ENCODE results near the gene MAP2K5. TPM values are rescaled to one million over a fixed set of nuclear protein-coding genes. Genes with fewer than 3 reads are reported as not detected.

The MAP2K5 gene
- polyA plus RNA-seq, 2 of the 4 experiments (the other 2 are of a cell fraction), result 7.8 to 11.0 TPM

DNA sequence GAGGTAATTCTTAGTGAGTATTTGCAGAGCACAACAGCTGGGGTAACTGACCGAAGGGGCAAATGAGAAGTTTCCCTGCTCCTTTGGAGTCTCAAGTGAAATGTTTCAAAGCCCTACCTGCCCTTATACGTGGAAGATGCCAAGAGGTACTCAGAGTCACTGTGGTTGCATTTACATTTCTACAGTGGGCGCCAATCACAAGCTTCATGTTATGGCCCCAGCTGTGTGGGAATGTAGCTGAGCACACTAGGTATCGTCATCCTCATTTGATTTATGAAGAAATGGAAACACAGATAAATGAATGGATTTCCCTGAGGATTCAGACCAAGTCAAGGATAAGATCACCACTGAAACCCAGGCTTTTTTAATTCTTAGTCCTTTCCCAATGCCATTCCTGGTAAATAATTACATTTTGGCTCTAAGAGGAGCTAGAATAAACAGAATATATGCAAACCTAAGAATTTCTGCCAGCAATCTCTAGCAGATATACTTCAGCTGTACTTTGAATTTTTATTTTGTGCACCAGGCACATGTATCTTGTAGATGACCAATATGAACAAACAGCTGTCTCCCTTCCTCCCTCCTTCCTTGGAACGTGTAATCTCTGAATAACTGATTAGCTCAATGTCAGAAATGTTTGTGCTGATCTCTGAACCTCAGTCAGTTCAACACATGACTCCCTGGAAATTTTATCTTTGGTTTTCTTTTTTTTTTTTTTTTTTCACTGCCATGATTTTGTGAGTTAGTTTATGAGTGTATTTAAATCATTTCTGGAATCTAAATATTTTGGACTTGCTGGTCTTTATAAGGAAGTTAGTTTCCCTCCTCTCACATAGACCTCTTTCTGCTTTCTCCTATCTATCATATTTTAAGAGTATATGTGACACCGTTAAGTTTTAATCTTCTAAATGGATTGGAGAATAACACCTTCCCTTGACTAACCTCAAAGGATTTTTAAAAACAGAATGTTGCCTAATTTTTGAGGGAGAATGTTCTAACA, 69.2 kb downstream of the MAP2K5 start:
- H3K4me3 ChIP-seq, result no peak overlapping the region
- H3K9me3 ChIP-seq, result no peaks in the 10 kb centered on the region
- 85% methylated on average over 6 of the region's 6 CpGs for WGBS (ENCODE audit: missing lambda C conversion rate)
- TF ChIP-seq KDM5A (IDR thresholded peaks at IDR 0.05), result no peak
- H3K4me2 ChIP-seq, result no peak overlapping the region
- DNase-seq (ENCODE audit: low read depth in 1 of 2, low spot score in 1 of 2), result no peak
- ChIA-PET CTCF (interaction anchor here (0.6 to 1.0 kb wide), 5 partner anchors 13 to 153 kb away, joined by 3 to 4 read pairs (median 3); no protein-coding TSS in a partner anchor), POLR2A (no interaction called here)
- H3K27ac ChIP-seq, result no peak overlapping the region
- H3K4me1 ChIP-seq, result no peaks in the 10 kb centered on the region; the same call in 2 of the 3 replicates
- ATAC-seq, result no peak
- FAIRE-seq, result peak; percentile 28

DNA sequence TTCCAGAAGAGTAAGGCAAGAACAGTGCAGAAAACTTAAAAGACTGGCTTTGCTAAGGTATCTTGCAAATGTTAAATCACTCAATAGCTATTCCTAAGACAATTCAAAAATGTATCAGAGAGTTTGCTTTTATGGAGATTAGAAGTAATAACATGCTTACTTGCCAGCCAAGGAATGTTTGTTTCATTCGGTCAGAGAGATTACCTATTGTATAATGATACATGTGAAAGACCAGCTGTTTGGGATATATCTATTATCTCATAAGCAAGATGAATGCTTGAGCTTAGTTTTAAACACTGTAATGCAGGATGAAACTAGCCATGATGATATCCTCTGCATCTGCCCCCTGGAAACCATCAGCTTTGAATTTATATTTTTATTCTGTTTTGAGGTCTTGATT, 70.7 kb downstream of the MAP2K5 start:
- Histone ChIP-seq H3K27ac (no peak overlapping the region), H3K9me3 (no peaks in the 10 kb centered on the region), H3K4me1 (no peaks in the 10 kb centered on the region; the same call in 2 of the 3 replicates), H3K4me2 (no peak overlapping the region), H3K4me3 (no peak overlapping the region)
- FAIRE-seq (peak; percentile 23), ATAC-seq (no peak), DNase-seq (ENCODE audit: low read depth in 1 of 2, low spot score in 1 of 2) (no peak)
- no peak for TF ChIP-seq MAZ (IDR thresholded peaks at IDR 0.05; ENCODE audit: borderline replicate concordance, low read depth, low read length)
- TF ChIP-seq, protein P1, sequence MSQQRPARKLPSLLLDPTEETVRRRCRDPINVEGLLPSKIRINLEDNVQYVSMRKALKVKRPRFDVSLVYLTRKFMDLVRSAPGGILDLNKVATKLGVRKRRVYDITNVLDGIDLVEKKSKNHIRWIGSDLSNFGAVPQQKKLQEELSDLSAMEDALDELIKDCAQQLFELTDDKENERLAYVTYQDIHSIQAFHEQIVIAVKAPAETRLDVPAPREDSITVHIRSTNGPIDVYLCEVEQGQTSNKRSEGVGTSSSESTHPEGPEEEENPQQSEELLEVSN (IDR thresholded peaks at IDR 0.05; ENCODE audit: borderline replicate concordance, low read depth), result no peak
- no peak for TF ChIP-seq ESRRA (IDR thresholded peaks at IDR 0.05; ENCODE audit: borderline replicate concordance, low read length)
- TF ChIP-seq, protein P2, sequence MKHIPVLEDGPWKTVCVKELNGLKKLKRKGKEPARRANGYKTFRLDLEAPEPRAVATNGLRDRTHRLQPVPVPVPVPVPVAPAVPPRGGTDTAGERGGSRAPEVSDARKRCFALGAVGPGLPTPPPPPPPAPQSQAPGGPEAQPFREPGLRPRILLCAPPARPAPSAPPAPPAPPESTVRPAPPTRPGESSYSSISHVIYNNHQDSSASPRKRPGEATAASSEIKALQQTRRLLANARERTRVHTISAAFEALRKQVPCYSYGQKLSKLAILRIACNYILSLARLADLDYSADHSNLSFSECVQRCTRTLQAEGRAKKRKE (CRISPR knock-in tag; IDR thresholded peaks at IDR 0.05; ENCODE audit: low read depth), result no peak
- TF ChIP-seq EHMT2 (IDR thresholded peaks at IDR 0.05; ENCODE audit: low read depth), result no peak
- no peak for TF ChIP-seq CBX8 (IDR thresholded peaks at IDR 0.05)
- TF ChIP-seq RAD21 (conservative IDR thresholded peaks at IDR 0.05 in 1 of 2, IDR thresholded peaks at IDR 0.05 in 1 of 2), result no peak
- no peak for TF ChIP-seq NFE2L2 (conservative IDR thresholded peaks at IDR 0.05; ENCODE audit: low read length)
- TF ChIP-seq HOXB5 (CRISPR knock-in tag; IDR thresholded peaks at IDR 0.05), result no peak
- no peak for TF ChIP-seq GATA3 (IDR thresholded peaks at IDR 0.05; ENCODE audit: borderline replicate concordance)
- TF ChIP-seq SREBF2 (IDR thresholded peaks at IDR 0.05), result no peak
- no peak for TF ChIP-seq RCOR1 (IDR thresholded peaks at IDR 0.05; ENCODE audit: low read depth, low read length)
- TF ChIP-seq ZC3H11A (IDR thresholded peaks at IDR 0.05), result no peak
- TF ChIP-seq HOXA7 (CRISPR knock-in tag; IDR thresholded peaks at IDR 0.05), result no peak
- no peak for TF ChIP-seq KDM5A (IDR thresholded peaks at IDR 0.05)
- TF ChIP-seq PHF8 (IDR thresholded peaks at IDR 0.05; ENCODE audit: borderline replicate concordance, low read depth), result no peak
- TF ChIP-seq TFCP2L1 (CRISPR knock-in tag; IDR thresholded peaks at IDR 0.05), result no peak
- TF ChIP-seq, protein P3, sequence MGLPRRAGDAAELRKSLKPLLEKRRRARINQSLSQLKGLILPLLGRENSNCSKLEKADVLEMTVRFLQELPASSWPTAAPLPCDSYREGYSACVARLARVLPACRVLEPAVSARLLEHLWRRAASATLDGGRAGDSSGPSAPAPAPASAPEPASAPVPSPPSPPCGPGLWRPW (IDR thresholded peaks at IDR 0.05), result no peak
- no peak for TF ChIP-seq RFX5 (IDR thresholded peaks at IDR 0.05)
- no peak for TF ChIP-seq RARB (CRISPR knock-in tag; IDR thresholded peaks at IDR 0.05)
- ChIA-PET CTCF (interaction anchor here (0.5 to 1.8 kb wide), 2 partner anchors 16 to 80 kb away, joined by 3 to 6 read pairs; no protein-coding TSS in a partner anchor), POLR2A (no interaction called here)
- WGBS (ENCODE audit: missing lambda C conversion rate), result 94% methylated on average over 1 of the region's 1 CpG

DNA sequence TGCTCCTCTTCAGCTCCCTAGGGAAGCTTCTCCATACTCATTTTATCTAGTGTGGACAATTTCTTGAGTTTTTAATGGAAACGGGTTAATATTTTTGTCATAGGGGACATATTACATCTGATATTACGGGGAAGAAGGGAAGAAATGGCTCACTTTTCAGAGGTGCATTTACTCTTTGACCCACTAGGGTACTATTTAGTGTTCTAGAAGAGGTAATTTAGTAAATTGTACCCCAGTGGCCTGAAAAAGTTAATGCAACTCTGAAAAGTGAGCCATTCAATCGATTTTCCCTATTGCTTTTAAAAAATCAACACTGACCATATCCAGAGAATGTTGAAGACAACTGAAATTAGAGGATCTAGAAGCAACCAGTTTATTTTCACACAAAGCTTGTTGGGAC, 71.2 kb downstream of the MAP2K5 start:
- no peak overlapping the region for H3K27ac ChIP-seq
- no peak overlapping the region for H3K4me2 ChIP-seq
- ChIA-PET POLR2A (no interaction called here), CTCF (interaction anchor here (0.5 to 1.8 kb wide), 2 partner anchors 17 to 80 kb away, joined by 3 to 6 read pairs; no protein-coding TSS in a partner anchor)
- no peaks in the 10 kb centered on the region; the same call in 2 of the 3 replicates for H3K4me1 ChIP-seq
- ATAC-seq, result peak; percentile 50 to 67; a peak in 5 of 6 replicates
- no peaks in the 10 kb centered on the region for H3K9me3 ChIP-seq
- FAIRE-seq, result no peak
- H3K4me3 ChIP-seq, result no peak overlapping the region
- DNase-seq (ENCODE audit: low read depth in 1 of 2, low spot score in 1 of 2), result peak in 1 of 2 experiments; percentile 22
- 82% methylated on average over 3 of the region's 3 CpGs for WGBS (ENCODE audit: missing lambda C conversion rate)
- no peak for TF ChIP-seq ZFP36 (IDR thresholded peaks at IDR 0.05; ENCODE audit: borderline replicate concordance, partially characterized antibody)
- TF ChIP-seq POLR2A (IDR thresholded peaks at IDR 0.05; ENCODE audit: low read length), result no peak
- TF ChIP-seq CEBPB (IDR thresholded peaks at IDR 0.05), result no peak
- no peak for TF ChIP-seq HOXB5 (CRISPR knock-in tag; IDR thresholded peaks at IDR 0.05)
- TF ChIP-seq EP300 (IDR thresholded peaks at IDR 0.05), result no peak
- no peak for TF ChIP-seq SREBF2 (IDR thresholded peaks at IDR 0.05)
- TF ChIP-seq POLR2AphosphoS2 (conservative IDR thresholded peaks at IDR 0.05; ENCODE audit: low read length), result no peak
- no peak for TF ChIP-seq HDAC2 (IDR thresholded peaks at IDR 0.05)
- no peak for TF ChIP-seq SMC3 (IDR thresholded peaks at IDR 0.05)
- no peak for TF ChIP-seq MAZ (IDR thresholded peaks at IDR 0.05; ENCODE audit: borderline replicate concordance, low read depth, low read length)
- TF ChIP-seq RCOR1 (IDR thresholded peaks at IDR 0.05; ENCODE audit: low read depth, low read length), result no peak
- TF ChIP-seq, protein P4, sequence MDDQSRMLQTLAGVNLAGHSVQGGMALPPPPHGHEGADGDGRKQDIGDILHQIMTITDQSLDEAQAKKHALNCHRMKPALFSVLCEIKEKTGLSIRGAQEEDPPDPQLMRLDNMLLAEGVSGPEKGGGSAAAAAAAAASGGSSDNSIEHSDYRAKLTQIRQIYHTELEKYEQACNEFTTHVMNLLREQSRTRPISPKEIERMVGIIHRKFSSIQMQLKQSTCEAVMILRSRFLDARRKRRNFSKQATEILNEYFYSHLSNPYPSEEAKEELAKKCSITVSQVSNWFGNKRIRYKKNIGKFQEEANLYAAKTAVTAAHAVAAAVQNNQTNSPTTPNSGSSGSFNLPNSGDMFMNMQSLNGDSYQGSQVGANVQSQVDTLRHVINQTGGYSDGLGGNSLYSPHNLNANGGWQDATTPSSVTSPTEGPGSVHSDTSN (IDR thresholded peaks at IDR 0.05), result no peak
- no peak for TF ChIP-seq NFE2L2 (conservative IDR thresholded peaks at IDR 0.05; ENCODE audit: low read length)
